Left ventricle myocardium inferior (tissue), 1 donor: ENCODE data around the gene OR8D2. TPM values are rescaled to one million over a fixed set of nuclear protein-coding genes. Genes with fewer than 3 reads are reported as not detected.

Experiments used
- DNase-seq: peaks from one replicate; pipeline ENCODE4 v3.0.0-alpha.2; 2020
- H3K27ac ChIP-seq: fragments of 200-600 bp; replicated peaks from 2 replicates; pipeline ENCODE4 v1.8.0; 2021
- H3K27me3 ChIP-seq: fragments of 200-600 bp; 2 replicates; pipeline ENCODE4 v1.8.0; 2021; ENCODE audit warnings: low read depth
- H3K36me3 ChIP-seq: fragments of 200-600 bp; 2 replicates; pipeline ENCODE4 v1.8.0; 2021
- H3K4me1 ChIP-seq: fragments of 200-600 bp; 2 replicates; pipeline ENCODE4 v1.8.0; 2021
- H3K4me3 ChIP-seq: fragments of 200-600 bp; 2 replicates; pipeline ENCODE4 v1.8.0; 2021; ENCODE audit warnings: mild to moderate bottlenecking, moderate library complexity
- H3K9me3 ChIP-seq: fragments of 200-600 bp; replicated peaks from 2 replicates; pipeline ENCODE4 v1.8.0; 2021
- CTCF ChIP-seq: fragments of 200-600 bp; IDR thresholded peaks from 2 replicates; pipeline ENCODE4 v1.8.0; 2021; ENCODE audit warnings: antibody characterized with exemption, mild to moderate bottlenecking, borderline replicate concordance
- intact Hi-C: fragments of 100-400 bp; cut with micrococcal nuclease; formaldehyde crosslinking; loops from one replicate; pipeline ENCODE4 v1.11.0; 2022
- long read RNA-seq: library from polyadenylated mRNA; unstranded; transcript quantifications from one replicate; pipeline ENCODE4 v2.0.0, GENCODE V29; 2021
- total RNA-seq: library from RNA; stranded (reverse); fragmentation: NEBNext Ultra II Directional; extraction: Animal tissue kit (Norgen Biotek cat#: 25700); gene quantifications from one replicate; pipeline ENCODE4 v1.2.1, GENCODE V29; 2021
- donor health status: DM: no; HTN: yes; CAD: no; lungs with severe emphysema.

Gene OR8D2, protein sequence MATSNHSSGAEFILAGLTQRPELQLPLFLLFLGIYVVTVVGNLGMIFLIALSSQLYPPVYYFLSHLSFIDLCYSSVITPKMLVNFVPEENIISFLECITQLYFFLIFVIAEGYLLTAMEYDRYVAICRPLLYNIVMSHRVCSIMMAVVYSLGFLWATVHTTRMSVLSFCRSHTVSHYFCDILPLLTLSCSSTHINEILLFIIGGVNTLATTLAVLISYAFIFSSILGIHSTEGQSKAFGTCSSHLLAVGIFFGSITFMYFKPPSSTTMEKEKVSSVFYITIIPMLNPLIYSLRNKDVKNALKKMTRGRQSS
- not detected for total RNA-seq
- long read RNA-seq: 0 reads

- TF ChIP-seq CTCF: no peak
- Histone ChIP-seq H3K27me3 (peaks cover 16% of the 10 kb centered on the region), H3K4me3 (no peak within 1 kb of the TSS), H3K9me3 (no peaks in the 10 kb centered on the region), H3K36me3 (no peaks in the 10 kb centered on the region), H3K27ac (no peak within 1 kb of the TSS), H3K4me1 (no peaks in the 10 kb centered on the region)
- DNase-seq: no peak
- intact Hi-C loops: no loop called here
Measured at GRCh38 chr11:124320097-124320496, at the start of gene OR8D2. TSS of gene OR8D2 (minus strand) at chr11:124320197. CDS start at chr11:124320197, 0 bp downstream.

DNA sequence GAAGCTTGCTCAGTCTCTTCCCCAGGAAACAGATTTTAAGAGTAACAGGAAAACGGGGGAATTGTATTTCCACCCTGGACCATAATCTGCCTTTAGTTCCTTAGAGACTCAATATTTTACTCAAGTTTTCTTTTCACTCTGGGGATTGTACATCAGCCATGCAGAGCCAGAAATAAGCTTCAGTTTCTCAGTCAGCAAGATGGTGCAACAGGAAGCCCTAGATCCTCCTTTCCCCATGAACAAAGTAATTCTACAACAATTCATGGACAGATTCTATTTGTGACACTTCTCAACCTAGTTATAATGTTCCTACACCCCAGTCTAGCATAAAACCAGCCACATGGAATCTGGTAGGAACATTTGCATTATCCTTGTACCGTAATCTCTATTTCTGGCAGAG, 39.6 kb upstream of the OR8D2 start:
- Histone ChIP-seq H3K27me3 (no peaks in the 10 kb centered on the region), H3K27ac (no peak overlapping the region), H3K4me3 (no peak overlapping the region), H3K4me1 (no peaks in the 10 kb centered on the region), H3K9me3 (peaks cover 3% of the 10 kb centered on the region), H3K36me3 (no peaks in the 10 kb centered on the region)
- no peak for DNase-seq
- intact Hi-C loops: no loop called here
- no peak for TF ChIP-seq CTCF

DNA sequence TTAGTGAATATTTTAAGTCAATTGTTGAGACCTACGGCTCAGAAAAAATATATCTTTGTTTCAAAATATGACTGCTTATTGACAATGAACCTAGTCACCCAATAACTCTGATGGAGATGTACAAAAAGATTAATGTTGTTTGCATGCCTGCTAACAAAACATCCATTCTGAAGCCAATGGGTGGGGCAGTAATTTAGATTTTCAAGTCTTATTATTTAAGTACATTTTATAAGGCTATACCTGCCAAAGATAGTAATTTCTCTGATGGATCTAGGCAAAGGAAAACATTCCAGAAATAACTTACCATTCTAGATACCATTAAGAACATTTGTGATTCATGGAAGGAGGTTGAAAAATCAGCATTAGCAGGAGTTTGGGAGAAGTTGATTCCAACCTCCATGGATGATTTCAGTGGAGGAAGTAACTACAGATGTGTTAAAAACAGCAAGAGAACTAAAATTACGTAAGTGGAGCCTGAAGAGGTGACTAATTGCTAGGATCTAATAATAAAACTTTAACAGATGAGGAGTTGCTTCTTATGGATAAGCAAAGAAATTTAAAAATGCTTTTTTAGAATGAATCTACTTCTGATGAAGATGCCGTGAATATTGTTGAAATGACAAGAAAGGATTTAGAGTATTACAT, 26.4 kb upstream of the OR8D2 start:
- intact Hi-C loops: no loop called here
- no peak overlapping the region for H3K4me3 ChIP-seq
- DNase-seq: no peak
- H3K27ac ChIP-seq: no peak overlapping the region
- H3K4me1 ChIP-seq: no peaks in the 10 kb centered on the region
- H3K36me3 ChIP-seq: no peaks in the 10 kb centered on the region
- H3K27me3 ChIP-seq: no peaks in the 10 kb centered on the region
- H3K9me3 ChIP-seq: peaks cover 23% of the 10 kb centered on the region
- no peak for TF ChIP-seq CTCF

DNA sequence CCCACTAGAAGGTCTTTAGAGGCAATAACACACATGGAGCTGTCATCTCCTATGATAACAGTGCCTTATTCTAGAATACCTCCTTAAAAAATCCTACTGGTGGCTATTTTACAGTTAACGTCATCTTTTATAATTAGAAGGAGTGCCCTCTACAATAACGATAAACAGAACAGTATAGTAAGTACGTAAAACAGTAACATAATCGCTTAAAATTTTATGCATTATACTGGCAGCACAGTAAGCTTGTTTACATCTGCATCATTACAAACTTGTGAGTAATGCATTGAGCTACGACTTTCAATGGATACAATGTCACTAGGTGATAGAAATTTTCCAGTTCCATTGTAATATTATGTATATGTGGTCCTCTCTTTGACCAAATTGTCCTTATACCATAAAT, 24.3 kb upstream of the OR8D2 start:
- intact Hi-C loops: no loop called here
- TF ChIP-seq CTCF: no peak
- Histone ChIP-seq H3K27me3 (no peaks in the 10 kb centered on the region), H3K4me3 (no peak overlapping the region), H3K9me3 (peaks cover 6% of the 10 kb centered on the region), H3K4me1 (no peaks in the 10 kb centered on the region), H3K27ac (no peak overlapping the region), H3K36me3 (no peaks in the 10 kb centered on the region)
- no peak for DNase-seq

DNA sequence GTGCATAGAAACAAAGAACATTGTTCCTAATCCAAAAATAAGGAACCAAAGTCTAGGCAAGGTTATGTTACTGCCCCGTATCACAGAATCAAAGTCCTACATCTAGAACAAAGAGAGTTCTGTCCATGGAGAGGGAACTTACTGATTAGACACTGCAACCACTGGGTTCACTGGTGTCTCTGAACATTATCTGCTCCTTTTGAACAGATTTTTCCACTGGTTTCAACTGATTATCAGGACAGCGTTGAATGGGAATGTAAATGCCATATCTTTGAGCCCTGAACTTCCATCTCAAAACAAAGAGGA, 20.1 kb upstream of the OR8D2 start:
- Histone ChIP-seq H3K27ac (no peak overlapping the region), H3K27me3 (no peaks in the 10 kb centered on the region)

More for the DNA sequence above, 20.1 kb upstream of the OR8D2 start:
- Histone ChIP-seq H3K36me3 (no peaks in the 10 kb centered on the region), H3K9me3 (peaks cover 3% of the 10 kb centered on the region), H3K4me3 (no peak overlapping the region), H3K4me1 (no peaks in the 10 kb centered on the region)
- TF ChIP-seq CTCF: no peak
- no peak for DNase-seq
- intact Hi-C loops: no loop called here
